GM10248 (cell line): ENCODE data around the gene NT5DC2.

ENCODE experiments used
- CTCF ChIA-PET: fragments of 300-600 bp; sonication (Branson Sonifier 250); formaldehyde crosslinking; extraction: SDS; loops from one replicate; lab custom pipeline; 2021; ENCODE audit warnings: antibody characterized with exemption; lab: Yijun Ruan, JAX
- POLR2A ChIA-PET: fragments of 350-650 bp; sonication (Branson Sonifier 250); formaldehyde crosslinking; extraction: SDS; loops from one replicate; lab custom pipeline; 2020; ENCODE audit warnings: antibody characterized with exemption; lab: Yijun Ruan, JAX
- DNase-seq: peaks from one replicate; pipeline ENCODE4 v3.0.0; 2012; ENCODE audit errors: extremely low spot score
- TF ChIP-seq, protein P1 (sequence below): IDR thresholded peaks from 2 replicates; pipeline ENCODE4 v1.5.1; 2012; ENCODE audit warnings: mild to moderate bottlenecking, low read depth; ENCODE audit errors: extremely low read depth, missing control alignments, control extremely low read depth

The NT5DC2 gene

DNA sequence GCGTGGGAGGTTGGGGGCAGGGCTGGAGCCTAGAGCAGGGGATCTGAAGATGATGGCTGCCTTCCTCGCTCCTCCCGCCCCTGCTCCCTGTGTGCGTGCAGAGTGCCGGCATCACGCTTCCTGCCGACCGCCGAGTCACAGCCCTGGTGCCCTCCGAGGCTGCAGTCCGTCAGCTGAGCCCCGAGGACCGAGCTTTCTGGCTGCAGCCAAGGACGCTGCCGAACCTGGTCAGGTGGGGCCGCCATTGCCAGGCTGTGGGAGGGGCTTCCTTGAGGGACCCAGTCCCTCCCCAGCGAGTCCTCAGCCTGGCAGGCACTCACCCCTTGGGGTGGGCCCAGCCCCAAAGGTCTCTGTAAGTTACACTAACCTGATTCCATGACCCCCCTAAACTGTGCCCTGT is 20.9 kb downstream of the NT5DC2 start:
- CTCF ChIA-PET = interaction anchor here (0.7 to 1.6 kb wide), 2 partner anchors 9 to 40 kb away, joined by 3 read pairs; no protein-coding TSS in a partner anchor
- POLR2A ChIA-PET = no interaction called here
- no peak for DNase-seq

GRCh38 chr3:52512105-52512504 is 21.6 kb downstream of the NT5DC2 start:
- ChIA-PET POLR2A (no interaction called here), CTCF (interaction anchor here (1.6 kb wide), 1 partner anchor 9 kb away, joined by 3 read pairs; no protein-coding TSS in a partner anchor)
- no peak for DNase-seq
- TF ChIP-seq, protein P1, sequence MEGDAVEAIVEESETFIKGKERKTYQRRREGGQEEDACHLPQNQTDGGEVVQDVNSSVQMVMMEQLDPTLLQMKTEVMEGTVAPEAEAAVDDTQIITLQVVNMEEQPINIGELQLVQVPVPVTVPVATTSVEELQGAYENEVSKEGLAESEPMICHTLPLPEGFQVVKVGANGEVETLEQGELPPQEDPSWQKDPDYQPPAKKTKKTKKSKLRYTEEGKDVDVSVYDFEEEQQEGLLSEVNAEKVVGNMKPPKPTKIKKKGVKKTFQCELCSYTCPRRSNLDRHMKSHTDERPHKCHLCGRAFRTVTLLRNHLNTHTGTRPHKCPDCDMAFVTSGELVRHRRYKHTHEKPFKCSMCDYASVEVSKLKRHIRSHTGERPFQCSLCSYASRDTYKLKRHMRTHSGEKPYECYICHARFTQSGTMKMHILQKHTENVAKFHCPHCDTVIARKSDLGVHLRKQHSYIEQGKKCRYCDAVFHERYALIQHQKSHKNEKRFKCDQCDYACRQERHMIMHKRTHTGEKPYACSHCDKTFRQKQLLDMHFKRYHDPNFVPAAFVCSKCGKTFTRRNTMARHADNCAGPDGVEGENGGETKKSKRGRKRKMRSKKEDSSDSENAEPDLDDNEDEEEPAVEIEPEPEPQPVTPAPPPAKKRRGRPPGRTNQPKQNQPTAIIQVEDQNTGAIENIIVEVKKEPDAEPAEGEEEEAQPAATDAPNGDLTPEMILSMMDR = no peak

More for the DNA sequence above, 20.9 kb downstream of the NT5DC2 start:
- TF ChIP-seq, protein P1 = no peak

DNA sequence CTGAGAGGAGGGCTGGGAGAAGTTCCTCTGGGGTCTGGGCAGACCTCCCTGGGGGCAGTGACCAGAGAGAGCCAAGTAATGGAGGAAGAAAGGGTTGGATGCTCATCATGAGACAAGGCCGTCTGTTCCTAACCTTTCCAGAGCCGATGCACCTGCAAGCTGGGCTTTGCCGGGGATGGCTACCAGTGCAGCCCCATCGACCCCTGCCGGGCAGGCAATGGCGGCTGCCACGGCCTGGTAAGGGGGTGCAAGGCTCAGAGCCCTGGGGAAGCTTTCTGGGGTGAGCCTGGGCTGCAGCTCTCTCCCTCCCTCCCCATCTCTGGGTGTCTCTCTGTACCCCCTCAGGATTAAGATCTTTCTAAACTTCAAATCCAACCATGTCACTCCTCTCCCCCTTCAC is 22.1 kb downstream of the NT5DC2 start:
- CTCF ChIA-PET = interaction anchor here (1.6 kb wide), 1 partner anchor 10 kb away, joined by 3 read pairs; no protein-coding TSS in a partner anchor
- TF ChIP-seq, protein P1 = no peak
- POLR2A ChIA-PET = no interaction called here
- DNase-seq = no peak

DNA sequence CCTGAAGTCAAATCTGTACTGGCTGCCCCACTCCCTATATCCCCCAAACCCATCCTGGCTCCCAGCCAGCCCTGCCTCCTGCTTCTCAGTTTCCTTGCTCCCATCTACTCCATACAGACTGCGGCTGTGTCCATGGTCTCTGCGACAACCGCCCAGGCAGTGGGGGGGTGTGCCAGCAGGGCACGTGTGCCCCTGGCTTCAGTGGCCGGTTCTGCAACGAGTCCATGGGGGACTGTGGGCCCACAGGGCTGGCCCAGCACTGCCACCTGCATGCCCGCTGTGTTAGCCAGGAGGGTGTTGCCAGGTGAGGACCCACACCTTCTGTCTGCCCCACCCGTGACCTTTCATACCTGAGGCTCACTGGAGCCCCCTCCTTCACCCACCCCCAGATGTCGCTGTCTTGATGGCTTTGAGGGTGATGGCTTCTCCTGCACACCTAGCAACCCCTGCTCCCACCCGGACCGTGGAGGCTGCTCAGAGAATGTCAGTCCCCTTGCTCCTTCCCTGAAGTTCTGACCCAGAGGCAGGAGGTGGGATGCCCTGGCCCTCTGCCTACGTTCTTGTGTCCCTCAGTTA is 23.8 kb downstream of the NT5DC2 start:
- TF ChIP-seq, protein P1 = no peak
- CTCF ChIA-PET = no interaction called here
- DNase-seq = no peak
- POLR2A ChIA-PET = no interaction called here

DNA sequence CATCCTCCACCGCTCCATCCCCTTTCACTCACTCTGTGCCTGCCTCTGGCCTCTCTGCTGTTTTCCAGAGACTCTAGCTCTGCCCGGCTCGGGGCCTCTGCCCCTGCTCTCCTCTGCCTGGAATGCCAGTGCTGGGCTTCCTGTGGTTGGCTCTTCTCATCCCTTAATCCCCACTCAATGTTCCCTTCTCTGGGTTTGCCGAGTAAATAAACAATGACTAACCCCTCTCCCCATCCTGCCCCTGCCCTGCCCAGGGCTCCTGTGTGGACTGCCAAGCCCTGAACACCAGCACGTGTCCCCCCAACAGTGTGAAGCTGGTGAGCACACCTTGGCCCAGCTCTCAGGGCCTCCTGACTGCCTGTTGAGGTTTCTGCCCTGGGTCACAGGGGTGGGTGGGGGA is 26.3 kb downstream of the NT5DC2 start:
- CTCF ChIA-PET = no interaction called here
- TF ChIP-seq, protein P1 = no peak
- POLR2A ChIA-PET = interaction anchor here (0.6 kb wide), 1 partner anchor 30 kb away, joined by 3 read pairs; no protein-coding TSS in a partner anchor
- no peak for DNase-seq

DNA sequence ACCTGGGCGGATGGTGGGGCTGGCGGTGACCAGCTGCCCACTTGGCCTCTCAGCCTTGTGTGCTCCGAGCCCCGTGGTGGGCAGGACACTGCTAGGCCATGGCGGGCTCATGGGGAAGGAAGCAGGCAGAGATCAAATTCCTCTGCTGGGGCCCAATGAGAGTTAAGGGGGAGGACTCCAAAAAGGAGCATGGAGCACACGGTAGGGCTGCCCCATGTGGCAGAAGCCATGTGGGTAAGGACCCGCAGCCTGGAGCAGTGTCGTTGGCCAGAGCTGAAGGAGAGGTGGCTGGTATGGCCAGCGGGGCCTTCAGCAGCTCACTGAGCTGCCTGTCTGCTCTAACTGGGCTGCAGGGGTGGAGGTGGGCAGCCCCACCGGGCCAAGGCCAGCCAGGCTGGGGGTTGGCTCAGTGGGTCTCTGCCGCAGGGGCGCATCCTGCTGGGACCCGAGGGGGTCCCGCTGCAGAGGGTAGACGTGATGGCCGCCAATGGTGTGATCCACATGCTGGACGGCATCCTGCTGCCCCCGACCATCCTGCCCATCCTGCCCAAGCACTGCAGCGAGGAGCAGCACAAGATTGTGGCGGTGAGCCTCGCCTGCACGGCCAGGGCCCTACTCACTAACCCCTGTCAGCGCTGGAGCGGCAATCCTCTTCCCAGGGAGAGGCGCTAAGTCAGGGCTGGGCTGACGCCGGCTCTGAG is 27.2 kb downstream of the NT5DC2 start:
- ChIA-PET CTCF (no interaction called here), POLR2A (no interaction called here)
- TF ChIP-seq, protein P1 = no peak
- DNase-seq = no peak
